Measurements from ENCODE around the gene ST6GAL2.

Gene ST6GAL2
- total RNA-seq: 0 reads per million in 2 donors

- peak in 1 of 5 experiments; percentile 12 for DNase-seq
Observed at GRCh38 chr2:106885971-106886915, at the start of gene ST6GAL2. Gene ST6GAL2, minus strand, starts transcription at chr2:106886167. Its CDS starts 42,190 bp downstream, at chr2:106843977.

GRCh38 chr2:106932644-106933043 lies 46.7 kb upstream of the ST6GAL2 start:
- no peak for DNase-seq

GRCh38 chr2:106931717-106932335 lies 45.9 kb upstream of the ST6GAL2 start:
- DNase-seq: no peak

GRCh38 chr2:106921451-106921850 lies 35.5 kb upstream of the ST6GAL2 start:
- no peak for DNase-seq

- no peak for DNase-seq
Observed at GRCh38 chr2:106919012-106919411, 33.0 kb upstream of the ST6GAL2 start.

GRCh38 chr2:106904242-106904641 lies 18.3 kb upstream of the ST6GAL2 start:
- no peak for DNase-seq

- no peak for DNase-seq
Observed at GRCh38 chr2:106899786-106900530, 14.0 kb upstream of the ST6GAL2 start.

- DNase-seq: no peak
Observed at GRCh38 chr2:106894545-106894944, 8.6 kb upstream of the ST6GAL2 start.

GRCh38 chr2:106892048-106892447 lies 6.1 kb upstream of the ST6GAL2 start:
- no peak for DNase-seq

GRCh38 chr2:106890606-106891005 lies 4.6 kb upstream of the ST6GAL2 start:
- peak in 1 of 5 experiments; percentile 13 for DNase-seq

- DNase-seq: peak in 1 of 5 experiments; percentile 2
Observed at GRCh38 chr2:106886916-106887758, 1.2 kb upstream of the ST6GAL2 start.

GRCh38 chr2:106885329-106885728 lies 638 bp downstream of the ST6GAL2 start:
- no peak for DNase-seq

- DNase-seq: no peak
Observed at GRCh38 chr2:106882673-106883072, 3.3 kb downstream of the ST6GAL2 start.

- no peak for DNase-seq
Observed at GRCh38 chr2:106878206-106878605, 7.8 kb downstream of the ST6GAL2 start.

- DNase-seq: no peak
Observed at GRCh38 chr2:106876699-106877098, 9.3 kb downstream of the ST6GAL2 start.

- no peak for DNase-seq
Observed at GRCh38 chr2:106869512-106870275, 16.3 kb downstream of the ST6GAL2 start.

- no peak for DNase-seq
Observed at GRCh38 chr2:106868275-106868674, 17.7 kb downstream of the ST6GAL2 start.

GRCh38 chr2:106867196-106867953 lies 18.6 kb downstream of the ST6GAL2 start:
- no peak for DNase-seq

GRCh38 chr2:106866641-106867040 lies 19.3 kb downstream of the ST6GAL2 start:
- no peak for DNase-seq

- no peak for DNase-seq
Observed at GRCh38 chr2:106864051-106864450, 21.9 kb downstream of the ST6GAL2 start.

- no peak for DNase-seq
Observed at GRCh38 chr2:106863387-106863786, 22.6 kb downstream of the ST6GAL2 start.
